ENCODE measurements around the gene PACRG.

- TF ChIP-seq FOXP2 (optimal IDR thresholded peaks at IDR 0.05; ENCODE audit: borderline replicate concordance, extremely low read depth, extremely low read length, insufficient read depth) (no peak), POLR2AphosphoS5 (IDR thresholded peaks at IDR 0.05; ENCODE audit: low read depth, low read length) (no peak), SIN3A (IDR thresholded peaks at IDR 0.05; ENCODE audit: borderline replicate concordance, insufficient read depth, low read length) (no peak), REST (IDR thresholded peaks at IDR 0.05; ENCODE audit: insufficient read depth in 1 of 2, low read depth in 2 of 2, low read length in 2 of 2) (no peak), TAF1 (IDR thresholded peaks at IDR 0.05; ENCODE audit: borderline replicate concordance, insufficient read depth, low read length) (no peak)
Observed at GRCh38 chr6:163026893-163027292, 299.1 kb downstream of the PACRG start.
